ENCODE measurements around the gene DTX1. TPM values are rescaled to one million over a fixed set of nuclear protein-coding genes. Genes with fewer than 3 reads are reported as not detected.
A peak's percentile ranks its signal among the peaks of the same experiment; 100 is the strongest.

The DTX1 gene
- total RNA-seq, 1 experiment from 2014 or later: 3.0 TPM

DNA sequence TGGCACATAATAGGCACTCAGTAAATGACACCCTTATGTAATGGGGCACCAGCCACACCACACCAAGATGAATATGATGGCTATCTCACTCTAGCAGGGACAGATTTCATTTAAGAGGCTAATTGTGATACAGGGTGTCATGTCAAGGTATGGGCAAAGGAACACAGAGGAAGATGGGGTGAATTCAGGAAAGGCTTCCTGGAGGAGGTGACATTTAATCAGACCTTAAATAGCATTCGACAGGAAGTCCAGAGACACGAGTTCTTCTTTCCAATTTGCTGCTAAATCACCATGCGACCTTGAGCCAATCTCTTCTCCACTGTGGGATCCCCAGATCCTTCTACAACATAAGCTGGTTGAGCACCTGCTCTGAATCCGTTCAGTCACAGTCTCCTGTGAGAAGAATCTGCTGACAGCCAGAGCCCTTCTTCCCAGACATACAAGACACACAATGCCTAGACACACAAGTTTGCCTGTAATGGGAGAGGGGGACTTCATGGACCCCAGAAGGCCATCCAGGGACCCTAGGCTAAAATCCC lies 1.5 kb upstream of the DTX1 start:
- Histone ChIP-seq H3K18ac (ENCODE audit: insufficient read length, low read depth, low read length) (no peak overlapping the region), H3K79me1 (ENCODE audit: insufficient read depth, low read depth, low read length, poor library complexity, severe bottlenecking) (no peaks in the 10 kb centered on the region), H2AFZ (ENCODE audit: low read length) (no peak overlapping the region), H3K27me3 (ENCODE audit: insufficient read depth, low read length) (peaks cover 14% of the 10 kb centered on the region), H4K20me1 (ENCODE audit: control insufficient read depth, insufficient read depth, insufficient read length) (no peaks in the 10 kb centered on the region), H3K23me2 (ENCODE audit: insufficient read length, low read depth, low read length, poor library complexity, severe bottlenecking) (no peaks in the 10 kb centered on the region), H3K9me3 (ENCODE audit: control insufficient read depth, low read depth, low read length) (no peaks in the 10 kb centered on the region), H2BK120ac (ENCODE audit: low read depth, low read length, poor library complexity, severe bottlenecking) (no peak overlapping the region), H3K14ac (ENCODE audit: insufficient read depth, low read length) (no peak overlapping the region), H2AK5ac (ENCODE audit: insufficient read length, low read length) (no peak overlapping the region), H3K4me2 (ENCODE audit: insufficient read depth, insufficient read length, low read length) (no peak overlapping the region), H3K23ac (ENCODE audit: insufficient read length, low read depth, low read length) (no peak overlapping the region), H4K5ac (ENCODE audit: insufficient read length, low read depth, low read length) (no peak overlapping the region), H3K56ac (ENCODE audit: insufficient read length, low read depth, low read length) (no peak overlapping the region), H3K9ac (ENCODE audit: extremely low read depth, insufficient read length, low read length) (no peak overlapping the region), H2BK20ac (ENCODE audit: low read depth, low read length, poor library complexity, severe bottlenecking) (no peak overlapping the region), H4K8ac (replicated peaks; ENCODE audit: insufficient read length, low read depth, low read length) (no peak overlapping the region), H3T11ph (ENCODE audit: low read length) (no peak overlapping the region), H2BK15ac (ENCODE audit: low read depth, low read length) (no peak overlapping the region), H3K27ac (ENCODE audit: insufficient read length, low read depth, low read length) (no peak overlapping the region), H2BK5ac (ENCODE audit: insufficient read length, low read length) (no peak overlapping the region), H4K91ac (ENCODE audit: insufficient read length, low read depth, low read length) (no peak overlapping the region), H3K4me1 (ENCODE audit: insufficient read depth, low read length) (no peaks in the 10 kb centered on the region), H3K79me2 (ENCODE audit: insufficient read depth, low read length) (no peaks in the 10 kb centered on the region), H3K4ac (ENCODE audit: low read depth, low read length) (no peak overlapping the region), H2BK12ac (ENCODE audit: insufficient read length, low read depth, low read length) (no peak overlapping the region)
- H3K4me1 Mint-ChIP-seq: peaks cover under 1 to 5% of the 10 kb centered on the region in 2 experiments; a peak in 2 of 4 replicates
- H3K9me3 Mint-ChIP-seq: no peaks in the 10 kb centered on the region
- no peak for DNase-seq
- WGBS (ENCODE audit: extremely low coverage, insufficient read length, low lambda C conversion rate): no CpG with 5 or more reads among the region's 4 CpGs
- H3K27me3 Mint-ChIP-seq (ENCODE audit: low read depth): peaks cover 60% of the 10 kb centered on the region
- TF ChIP-seq CTCF (conservative IDR thresholded peaks at IDR 0.05): no peak
- H3K27ac Mint-ChIP-seq: no peak overlapping the region
- no peaks in the 10 kb centered on the region; a peak in 1 of 7 replicates for H3K36me3 Mint-ChIP-seq (ENCODE audit: insufficient read depth in 1 of 3, low read depth in 3 of 3)
- peak overlapping the region; percentile 10 to 55; a peak in 3 of 5 replicates for H3K4me3 Mint-ChIP-seq

All from H9 (cell line).